Activated B cell treated with CpG ODN at 0.5 μM for 24 hours (primary cell): ENCODE data around the gene SPRYD3. TPM values are rescaled to one million over a fixed set of nuclear protein-coding genes. Genes with fewer than 3 reads are reported as not detected.
A peak's percentile ranks its signal among the peaks of the same experiment; 100 is the strongest.

Experiments
- ATAC-seq: fragments of 200-7000 bp; cut with Tn5 transposase; one replicate; pipeline ENCODE4 v1.10.0; 2021; ENCODE audit warnings: low read depth, mild to moderate bottlenecking, moderate library complexity
- CTCF ChIA-PET: fragments of 350-600 bp; sonication (Branson Sonifier 250); formaldehyde crosslinking; loops from one replicate; lab custom pipeline; 2021; ENCODE audit warnings: antibody characterized with exemption; lab: Charles Lee
- POLR2A ChIA-PET: fragments of 350-600 bp; sonication (Branson Sonifier 250); formaldehyde crosslinking; loops from one replicate; lab custom pipeline; 2021; ENCODE audit warnings: antibody characterized with exemption; lab: Charles Lee
- DNase-seq: peaks from one replicate; pipeline ENCODE4 v3.0.0; 2022
- H3K27ac Mint-ChIP-seq: one replicate; pipeline ENCODE4 v1.8.0; 2020; ENCODE audit warnings: mixed read lengths
- H3K27me3 Mint-ChIP-seq: one replicate; pipeline ENCODE4 v1.8.0; 2021; ENCODE audit warnings: mixed read lengths
- H3K36me3 Mint-ChIP-seq: one replicate; pipeline ENCODE4 v1.8.0; 2021; ENCODE audit warnings: low read depth, mixed read lengths
- H3K4me1 Mint-ChIP-seq: one replicate; pipeline ENCODE4 v1.8.0; 2021; ENCODE audit warnings: mixed read lengths
- H3K4me3 Mint-ChIP-seq: one replicate; pipeline ENCODE4 v1.8.0; 2020; ENCODE audit warnings: mild to moderate bottlenecking, mixed read lengths
- H3K9me3 Mint-ChIP-seq: one replicate; pipeline ENCODE4 v1.8.0; 2020; ENCODE audit warnings: mixed read lengths
- intact Hi-C: fragments of 100-400 bp; cut with micrococcal nuclease; formaldehyde crosslinking; loops from one replicate; pipeline ENCODE4 v1.15.1; 2024
- total RNA-seq: library from RNA; stranded (reverse); gene quantifications from 2 replicates; pipeline ENCODE4 v1.2.3, GENCODE V29; 2022
- TF ChIP-seq, protein P1 (sequence below): fragments of 200-600 bp; IDR thresholded peaks from one replicate; pipeline ENCODE4 v1.8.0; 2022; ENCODE audit warnings: antibody characterized with exemption, mild to moderate bottlenecking

SPRYD3 gene
- total RNA-seq, 1 donor from 2014 or later: 33.9 TPM

DNA sequence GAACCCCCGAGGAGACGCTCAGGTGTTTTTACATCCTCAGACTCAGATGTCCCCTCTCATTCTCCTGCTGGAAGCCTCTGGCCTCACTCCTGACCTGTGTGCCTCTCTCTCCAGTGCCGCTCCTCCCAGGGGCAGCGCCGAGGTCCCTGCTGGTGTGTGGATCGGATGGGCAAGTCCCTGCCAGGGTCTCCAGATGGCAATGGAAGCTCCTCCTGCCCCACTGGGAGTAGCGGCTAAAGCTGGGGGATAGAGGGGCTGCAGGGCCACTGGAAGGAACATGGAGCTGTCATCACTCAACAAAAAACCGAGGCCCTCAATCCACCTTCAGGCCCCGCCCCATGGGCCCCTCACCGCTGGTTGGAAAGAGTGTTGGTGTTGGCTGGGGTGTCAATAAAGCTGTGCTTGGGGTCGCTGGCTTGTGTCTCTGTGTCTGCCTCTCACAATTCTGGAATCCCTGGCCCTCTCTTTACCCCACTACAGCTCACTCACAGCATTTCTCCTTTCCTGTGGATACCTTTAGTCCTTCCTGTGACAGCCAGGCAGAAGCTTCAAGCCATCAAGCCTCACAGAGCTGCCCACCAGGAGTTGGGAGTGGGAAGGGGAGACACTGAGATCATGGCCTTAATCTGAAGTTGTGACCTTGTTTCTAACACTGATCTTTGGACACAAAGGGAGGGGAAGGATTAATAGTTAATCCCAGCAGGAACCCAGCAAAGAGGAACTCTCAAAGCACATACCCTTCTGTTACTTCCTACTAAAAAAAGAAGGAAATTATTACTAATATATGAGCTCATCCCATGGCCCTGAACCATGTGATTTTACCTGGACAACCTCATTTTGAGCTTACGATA, 23.0 kb upstream of the SPRYD3 start:
- no peaks in the 10 kb centered on the region for H3K9me3 Mint-ChIP-seq
- peaks cover 29% of the 10 kb centered on the region for H3K4me1 Mint-ChIP-seq
- POLR2A ChIA-PET: interaction anchor here (0.7 to 2.3 kb wide), 3 partner anchors 23 to 128 kb away, joined by 3 to 9 read pairs (median 8); partner anchors contain the start of gene SPRYD3
- DNase-seq: no peak
- intact Hi-C loops: no loop called here
- TF ChIP-seq, protein P1, sequence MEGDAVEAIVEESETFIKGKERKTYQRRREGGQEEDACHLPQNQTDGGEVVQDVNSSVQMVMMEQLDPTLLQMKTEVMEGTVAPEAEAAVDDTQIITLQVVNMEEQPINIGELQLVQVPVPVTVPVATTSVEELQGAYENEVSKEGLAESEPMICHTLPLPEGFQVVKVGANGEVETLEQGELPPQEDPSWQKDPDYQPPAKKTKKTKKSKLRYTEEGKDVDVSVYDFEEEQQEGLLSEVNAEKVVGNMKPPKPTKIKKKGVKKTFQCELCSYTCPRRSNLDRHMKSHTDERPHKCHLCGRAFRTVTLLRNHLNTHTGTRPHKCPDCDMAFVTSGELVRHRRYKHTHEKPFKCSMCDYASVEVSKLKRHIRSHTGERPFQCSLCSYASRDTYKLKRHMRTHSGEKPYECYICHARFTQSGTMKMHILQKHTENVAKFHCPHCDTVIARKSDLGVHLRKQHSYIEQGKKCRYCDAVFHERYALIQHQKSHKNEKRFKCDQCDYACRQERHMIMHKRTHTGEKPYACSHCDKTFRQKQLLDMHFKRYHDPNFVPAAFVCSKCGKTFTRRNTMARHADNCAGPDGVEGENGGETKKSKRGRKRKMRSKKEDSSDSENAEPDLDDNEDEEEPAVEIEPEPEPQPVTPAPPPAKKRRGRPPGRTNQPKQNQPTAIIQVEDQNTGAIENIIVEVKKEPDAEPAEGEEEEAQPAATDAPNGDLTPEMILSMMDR: no peak
- H3K36me3 Mint-ChIP-seq: no peaks in the 10 kb centered on the region
- peaks cover 1% of the 10 kb centered on the region for H3K27me3 Mint-ChIP-seq
- no peak overlapping the region for H3K4me3 Mint-ChIP-seq
- CTCF ChIA-PET: interaction anchor here (0.8 to 5.3 kb wide), 7 partner anchors 8 to 95 kb away, joined by 3 to 133 read pairs (median 4); no protein-coding TSS in a partner anchor
- H3K27ac Mint-ChIP-seq: no peak overlapping the region
- no peak for ATAC-seq

- Mint-ChIP-seq H3K4me1 (peaks cover 33% of the 10 kb centered on the region), H3K9me3 (no peaks in the 10 kb centered on the region), H3K36me3 (no peaks in the 10 kb centered on the region), H3K27me3 (peaks cover 8% of the 10 kb centered on the region), H3K4me3 (no peak overlapping the region), H3K27ac (no peak overlapping the region)
- POLR2A ChIA-PET: interaction anchor here (0.7 kb wide), 1 partner anchor 128 kb away, joined by 9 read pairs; no protein-coding TSS in a partner anchor
- intact Hi-C loops: no loop called here
- TF ChIP-seq, protein P1: no peak
- ATAC-seq (no peak), DNase-seq (no peak)
- CTCF ChIA-PET: interaction anchor here (1.5 to 5.3 kb wide), 2 partner anchors 35 to 40 kb away, joined by 3 to 133 read pairs; no protein-coding TSS in a partner anchor
Observed at GRCh38 chr12:53101266-53101665, 22.1 kb upstream of the SPRYD3 start.

DNA sequence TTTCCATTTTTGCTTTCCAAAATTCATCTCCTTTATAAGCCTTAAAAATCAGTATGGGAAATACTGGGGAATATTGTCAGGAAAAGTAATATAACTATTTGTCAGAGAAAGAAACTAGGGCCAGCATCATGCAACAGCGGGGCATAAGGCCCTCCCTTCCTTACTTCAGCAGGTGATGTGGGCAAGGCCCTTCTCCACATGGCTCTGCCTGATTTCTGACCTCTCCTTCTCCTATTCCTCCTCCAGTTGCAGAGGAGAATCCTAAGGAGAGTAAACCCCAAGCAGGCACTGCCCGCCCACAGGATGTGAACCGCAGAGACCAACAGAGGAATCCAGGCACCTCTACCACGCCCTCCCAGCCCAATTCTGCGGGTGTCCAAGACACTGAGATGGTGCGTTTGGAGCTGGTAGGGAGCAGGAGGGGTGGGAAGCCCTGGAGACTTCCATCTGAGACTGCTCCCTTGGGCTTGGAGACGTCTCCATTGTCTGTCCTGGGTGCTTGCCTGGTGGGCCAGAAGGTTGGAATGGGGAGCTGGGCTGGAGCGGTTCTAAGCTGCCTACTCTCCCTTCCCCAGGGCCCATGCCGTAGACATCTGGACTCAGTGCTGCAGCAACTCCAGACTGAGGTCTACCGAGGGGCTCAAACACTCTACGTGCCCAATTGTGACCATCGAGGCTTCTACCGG, 21.4 kb upstream of the SPRYD3 start:
- TF ChIP-seq, protein P1: no peak
- ChIA-PET CTCF (interaction anchor here (1.0 to 5.3 kb wide), 3 partner anchors 34 to 247 kb away, joined by 3 to 133 read pairs (median 10); no protein-coding TSS in a partner anchor), POLR2A (interaction anchor here (1.8 to 2.0 kb wide), 2 partner anchors 21 to 46 kb away, joined by 3 to 8 read pairs; partner anchors contain the start of gene SPRYD3)
- peaks cover 8% of the 10 kb centered on the region for H3K27me3 Mint-ChIP-seq
- DNase-seq (no peak), ATAC-seq (no peak)
- H3K4me3 Mint-ChIP-seq: no peak overlapping the region
- H3K9me3 Mint-ChIP-seq: no peaks in the 10 kb centered on the region
- H3K36me3 Mint-ChIP-seq: no peaks in the 10 kb centered on the region
- H3K27ac Mint-ChIP-seq: no peak overlapping the region
- H3K4me1 Mint-ChIP-seq: peaks cover 34% of the 10 kb centered on the region
- intact Hi-C loops: no loop called here

GRCh38 chr12:53099071-53099882, 20.1 kb upstream of the SPRYD3 start:
- Mint-ChIP-seq H3K27ac (no peak overlapping the region), H3K4me3 (peak overlapping the region; percentile 13), H3K9me3 (no peaks in the 10 kb centered on the region), H3K4me1 (peaks cover 34% of the 10 kb centered on the region), H3K27me3 (peaks cover 13% of the 10 kb centered on the region), H3K36me3 (no peaks in the 10 kb centered on the region)
- intact Hi-C loops: loop anchor here (1.0 to 5.0 kb wide), 5 partner anchors 20 to 214 kb away; partner anchors contain the start of genes SPRYD3 and TNS2
- peak; percentile 66 for ATAC-seq
- TF ChIP-seq, protein P1: peak; percentile 99
- CTCF ChIA-PET: interaction anchor here (0.8 to 5.3 kb wide), 13 partner anchors 9 to 248 kb away, joined by 3 to 133 read pairs (median 4); partner anchors contain the start of genes EIF4B and SPRYD3
- DNase-seq: peak; percentile 75
- POLR2A ChIA-PET: interaction anchor here (1.0 to 2.0 kb wide), 3 partner anchors 20 to 45 kb away, joined by 3 to 8 read pairs (median 4); partner anchors contain the start of gene SPRYD3
